HepG2 (cell line): Measurements from ENCODE around the gene CCNF. TPM values are rescaled to one million over a fixed set of nuclear protein-coding genes. Genes with fewer than 3 reads are reported as not detected.

Experiments
- CREBL2 ChIP-seq: sonication (generic); formaldehyde crosslinking; IDR thresholded peaks from 2 replicates; pipeline ENCODE4 v1.8.1; 2023; ENCODE audit warnings: missing genetic modification reagents, mild to moderate bottlenecking, borderline replicate concordance
- GRHL1 ChIP-seq: sonication (generic); formaldehyde crosslinking; conservative IDR thresholded peaks from 2 replicates; pipeline ENCODE4 v1.8.0; 2022; ENCODE audit warnings: missing genetic modification reagents
- MTA1 ChIP-seq: sonication (generic); formaldehyde crosslinking; IDR thresholded peaks from 2 replicates; pipeline ENCODE4 v1.4.0; 2020; ENCODE audit warnings: missing genetic modification reagents, mild to moderate bottlenecking, borderline replicate concordance
- PAXIP1 ChIP-seq: sonication (generic); formaldehyde crosslinking; conservative IDR thresholded peaks from 2 replicates; pipeline ENCODE4 v1.4.0; 2020; ENCODE audit warnings: mild to moderate bottlenecking, missing genetic modification reagents, moderate library complexity
- PRMT3 ChIP-seq: sonication (generic); formaldehyde crosslinking; IDR thresholded peaks from 2 replicates; pipeline ENCODE4 v1.8.1; 2022; ENCODE audit warnings: low read depth, mild to moderate bottlenecking, moderate library complexity, missing genetic modification reagents, borderline replicate concordance
- YY1 ChIP-seq: IDR thresholded peaks from 2 replicates; pipeline ENCODE4 v1.6.1; 2011; ENCODE audit warnings: low read length, low read depth, moderate library complexity, mild to moderate bottlenecking; ENCODE audit not compliant: insufficient read depth, insufficient replicate concordance
- ZBTB26 ChIP-seq: IDR thresholded peaks from 2 replicates; pipeline ENCODE4 v1.6.1; 2016; ENCODE audit warnings: missing compliant biosample characterization, missing genetic modification reagents, borderline replicate concordance
- ZFP91 ChIP-seq: sonication (generic); formaldehyde crosslinking; IDR thresholded peaks from 2 replicates; pipeline ENCODE4 v1.9.0; 2022; ENCODE audit warnings: missing genetic modification reagents, mild to moderate bottlenecking, borderline replicate concordance
- ZFY ChIP-seq: sonication (generic); formaldehyde crosslinking; IDR thresholded peaks from 2 replicates; pipeline ENCODE4 v1.4.0; 2020; ENCODE audit warnings: missing genetic modification reagents
- ZMYM3 ChIP-seq: sonication (generic); formaldehyde crosslinking; IDR thresholded peaks from 2 replicates; pipeline ENCODE4 v1.5.1; 2020; ENCODE audit warnings: mild to moderate bottlenecking, missing genetic modification reagents
- polyA plus RNA-seq, 8 experiments: library from polyadenylated mRNA; depleted of rRNA in 3 of 8; stranded (reverse) in 7 of 8; unstranded in 1 of 8; fragments of >200 nt; fragmentation: Illumina TruSeq in 4 of 8; extraction: Trizol in 4 of 8; gene quantifications; 2 replicates each; pipeline versions ENCODE4 v1.2.1 to v1.2.3, GENCODE V29; 2011 to 2016; ENCODE audit warnings: low read depth in 4 of 8, missing spikeins in 1 of 8, mixed read lengths in 1 of 8; ENCODE audit not compliant: insufficient read depth in 1 of 8
- total RNA-seq, 5 experiments: library from RNA; depleted of rRNA; stranded (reverse); fragments of >200 nt; fragmentation: Illumina TruSeq; extraction: Trizol; gene quantifications; 2 replicates each; pipeline ENCODE4 v1.2.3, GENCODE V29; 2016; ENCODE audit warnings: low read depth in 1 of 5

CCNF gene
- total and polyA plus RNA-seq, 2 of the 13 experiments (the other 11 are each of a cell fraction or from before 2014, with no cell fraction given), result 6.4 to 22.8 TPM

- peak; percentile 22; the same call in 1 of the 2 replicates for TF ChIP-seq ZFP91 (CRISPR knock-in tag)
- TF ChIP-seq MTA1, result peak; percentile 76; the same call in 1 of the 2 replicates
- peak; percentile 31 for TF ChIP-seq YY1
- TF ChIP-seq ZMYM3, result 0 out of 2 replicates have a peak, but pooled peaks have one; percentile 16
- TF ChIP-seq ZFY, result peak; percentile 81
- TF ChIP-seq GRHL1 (CRISPR knock-in tag), result no peak
- 0 out of 2 replicates have a peak, but pooled peaks have one; percentile 22 for TF ChIP-seq ZBTB26 (CRISPR knock-in tag)
- TF ChIP-seq PRMT3 (CRISPR knock-in tag), result 0 out of 2 replicates have a peak, but pooled peaks have one; percentile 75
- peak; percentile 83; the same call in 1 of the 2 replicates for TF ChIP-seq CREBL2
- TF ChIP-seq PAXIP1, result peak; percentile 37
These were observed 42.6 kb downstream of the CCNF start (continued) for GRCh38 chr16:2471653-2472487.
